NCI-H2171 treated with DMSO at 0.1 percent for 48 hours (cell line): ENCODE data around the gene INAFM1.
A peak's percentile ranks its signal among the peaks of the same experiment; 100 is the strongest.

Experiments used
- DNase-seq: peaks from one replicate; lab custom pipeline; 2025; lab: John Stamatoyannopoulos, UW

INAFM1 gene

GRCh38 chr19:47310323-47310722 lies 35.6 kb downstream of the INAFM1 start:
- DNase-seq: no peak

DNA sequence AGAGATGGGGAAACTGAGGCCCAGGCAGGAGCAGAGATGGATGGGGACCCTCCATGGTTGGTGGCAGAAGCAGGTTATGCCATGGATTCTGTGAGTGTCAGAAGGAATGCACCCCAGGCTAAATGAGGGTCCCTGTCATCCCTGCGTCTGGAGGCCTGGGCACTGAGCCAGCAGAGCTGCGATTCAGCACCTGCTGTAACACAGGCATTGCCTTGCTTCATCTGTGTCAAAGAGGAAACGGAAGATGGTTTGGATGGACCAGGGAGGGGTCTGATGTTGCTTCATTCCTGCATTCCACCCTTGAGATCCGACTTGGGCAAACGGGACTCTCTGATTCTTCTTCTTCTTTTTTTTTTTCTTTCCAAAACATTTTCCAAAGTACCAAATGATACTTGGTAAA lies 36.1 kb downstream of the INAFM1 start:
- DNase-seq: peak; percentile 73

GRCh38 chr19:47312366-47313006 lies 37.8 kb downstream of the INAFM1 start:
- no peak for DNase-seq

DNA sequence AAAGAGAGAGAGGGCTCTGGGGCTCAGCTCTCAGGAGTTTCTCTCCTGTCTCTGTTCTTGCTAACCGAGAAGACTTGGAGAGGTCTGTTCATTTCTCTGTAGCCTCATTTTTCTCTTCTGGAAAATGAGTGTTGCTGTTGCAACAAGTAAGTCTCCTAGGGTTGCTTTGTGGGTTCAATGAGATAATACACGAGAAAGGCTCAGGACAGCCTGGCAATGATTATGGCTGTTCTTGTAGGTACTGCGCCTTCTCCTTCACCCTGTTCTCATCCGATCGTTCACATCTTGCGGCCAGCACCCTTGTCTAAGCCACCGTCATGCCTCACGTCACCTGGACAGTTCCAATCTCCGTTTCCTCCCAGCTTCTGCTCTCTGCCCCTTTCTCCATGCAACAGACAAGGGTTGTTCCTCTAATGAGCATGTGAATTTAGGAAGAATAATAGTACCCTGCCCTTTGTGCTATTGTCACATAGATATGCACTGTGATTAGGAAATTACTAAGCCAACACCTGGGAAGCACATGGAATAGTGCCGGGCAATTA lies 39.1 kb downstream of the INAFM1 start:
- no peak for DNase-seq

- DNase-seq: no peak
These were observed 40.6 kb downstream of the INAFM1 start for GRCh38 chr19:47315125-47315821.

- no peak for DNase-seq
These were observed 41.8 kb downstream of the INAFM1 start for GRCh38 chr19:47316513-47316912.

- DNase-seq: no peak
These were observed 45.5 kb downstream of the INAFM1 start for GRCh38 chr19:47319923-47320871.

- no peak for DNase-seq
These were observed 46.9 kb downstream of the INAFM1 start for GRCh38 chr19:47321630-47322029.

GRCh38 chr19:47322058-47322457 lies 47.4 kb downstream of the INAFM1 start:
- no peak for DNase-seq

- no peak for DNase-seq
These were observed 48.7 kb downstream of the INAFM1 start for GRCh38 chr19:47323409-47323808.

- DNase-seq: no peak
These were observed 49.2 kb downstream of the INAFM1 start for GRCh38 chr19:47323872-47324271.

- no peak for DNase-seq
These were observed 49.8 kb downstream of the INAFM1 start for GRCh38 chr19:47324502-47324901.
